HG03066 (cell line): ENCODE measurements around the gene UBAC2.
"Not testable (repeated sequence)": the region's sequence is repeated elsewhere in the genome, so short reads cannot be mapped to it uniquely, and the experiment has no call there.

Experiments used
- ATAC-seq: cut with Tn5 transposase; IDR thresholded peaks from one replicate; pipeline ENCODE4 v1.9.1; 2021; ENCODE audit warnings: low read depth; ENCODE audit not compliant: unreplicated experiment

The UBAC2 gene

DNA sequence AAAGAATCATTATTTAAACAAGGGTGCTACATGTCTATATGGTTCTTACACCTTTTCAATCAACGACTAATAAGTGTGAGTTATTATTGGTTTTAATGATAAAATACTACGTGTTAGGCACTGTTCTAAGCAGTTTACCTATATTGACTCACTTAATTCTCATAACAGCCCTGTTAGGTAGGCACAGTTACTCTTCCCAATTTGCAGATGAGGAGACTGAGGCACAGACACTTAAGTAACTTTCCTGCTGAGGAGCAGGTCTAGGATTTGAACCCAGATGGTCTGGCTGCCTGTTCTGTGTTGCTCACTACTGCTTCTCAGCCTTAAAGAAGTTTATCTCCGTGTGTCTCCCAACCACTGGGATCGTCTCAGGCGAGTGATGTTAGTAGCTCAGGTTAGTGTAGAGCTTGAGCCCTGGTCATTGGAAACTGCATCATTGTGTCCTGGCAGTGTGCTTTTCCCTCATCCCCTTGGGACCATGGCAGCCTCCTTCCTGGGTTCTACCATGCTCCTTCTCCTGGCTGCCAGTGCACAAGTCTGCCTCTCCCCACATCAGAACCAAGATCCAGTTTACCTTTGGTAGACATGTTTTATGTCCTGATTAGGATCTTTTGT is 10.9 kb downstream of the UBAC2 start:
- no peak for ATAC-seq

- ATAC-seq: peak; percentile 80
Measured at GRCh38 chr13:99214232-99214631, 13.6 kb downstream of the UBAC2 start.

GRCh38 chr13:99214731-99215130 is 14.1 kb downstream of the UBAC2 start:
- ATAC-seq: no peak

- ATAC-seq: no peak
Measured at GRCh38 chr13:99215184-99215830, 14.7 kb downstream of the UBAC2 start.

GRCh38 chr13:99217461-99218110 is 16.9 kb downstream of the UBAC2 start:
- no peak for ATAC-seq

- no peak for ATAC-seq
Measured at GRCh38 chr13:99218126-99218525, 17.5 kb downstream of the UBAC2 start.

GRCh38 chr13:99218545-99218944 is 17.9 kb downstream of the UBAC2 start:
- no peak for ATAC-seq

DNA sequence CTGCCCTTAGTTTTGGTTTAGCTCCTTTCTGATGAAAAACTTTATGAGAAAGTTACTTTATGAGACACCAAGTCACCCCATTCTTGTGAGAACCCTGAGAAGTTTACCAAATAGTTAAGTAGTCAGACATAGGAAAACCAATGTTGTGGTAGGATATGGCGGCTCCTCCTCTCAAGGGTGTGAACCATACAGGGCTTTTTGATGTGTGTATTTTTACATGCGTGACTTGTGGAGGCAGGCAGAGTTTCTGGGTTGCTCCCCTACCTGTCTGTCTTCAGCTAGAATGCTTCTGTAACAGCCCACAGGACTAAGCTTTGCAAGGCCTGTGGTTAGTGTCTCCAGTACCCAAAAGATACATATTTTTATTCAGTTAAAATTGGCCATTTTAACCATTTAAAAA is 18.3 kb downstream of the UBAC2 start:
- peak; percentile 74 for ATAC-seq

DNA sequence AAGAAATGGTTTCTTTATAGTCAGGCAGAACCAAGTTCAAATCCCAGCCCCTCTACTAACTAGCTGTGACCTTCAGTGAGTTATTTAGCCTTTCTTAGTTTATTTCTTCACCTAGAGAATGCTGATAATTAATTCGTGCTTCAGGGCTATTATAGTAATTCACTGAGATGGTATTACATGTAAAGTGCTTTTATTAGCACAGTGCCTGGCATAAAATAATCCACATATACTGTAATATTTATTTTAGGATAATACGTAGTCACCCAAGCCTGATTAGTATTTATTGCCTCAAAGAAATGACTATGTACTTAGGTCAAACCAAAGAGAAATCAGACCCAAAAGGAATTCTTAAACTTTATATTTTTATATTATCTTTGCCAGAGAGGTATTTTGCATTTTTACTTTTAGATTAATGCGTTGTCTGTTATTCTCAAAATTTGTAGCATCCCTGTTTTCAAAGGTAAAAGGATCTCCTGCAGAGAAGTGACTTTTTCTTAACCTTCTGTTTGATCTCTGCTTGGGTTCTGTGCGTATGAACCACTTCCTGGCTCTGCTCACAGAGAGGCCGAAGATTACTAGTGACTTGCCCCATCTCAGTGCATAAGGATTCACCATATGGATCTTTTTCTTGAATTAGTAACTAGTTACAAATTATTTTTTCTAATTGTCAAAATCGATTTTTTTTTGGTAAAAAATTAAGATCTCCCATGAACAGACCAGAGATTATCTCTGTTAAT is 19.7 kb downstream of the UBAC2 start:
- ATAC-seq: no peak

GRCh38 chr13:99221567-99222239 is 21.0 kb downstream of the UBAC2 start:
- no peak for ATAC-seq

DNA sequence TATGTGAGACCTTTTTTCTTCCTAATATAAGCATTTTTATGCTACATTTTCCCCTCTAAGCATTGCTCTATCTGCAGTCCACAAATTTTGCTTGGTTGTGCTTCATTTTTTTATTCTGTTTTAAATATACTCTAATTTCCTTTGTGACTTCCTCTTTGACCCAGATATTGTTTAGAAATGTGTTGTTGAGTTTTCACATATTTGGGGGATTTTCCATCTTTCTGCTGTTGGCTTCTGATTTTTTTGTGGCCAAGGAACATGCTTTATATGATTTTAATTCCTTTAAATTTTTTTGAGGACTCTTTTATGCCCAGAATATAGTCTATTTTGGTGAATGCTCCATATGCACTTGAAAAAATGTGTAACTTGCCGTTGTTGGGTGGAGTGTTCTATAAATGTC is 22.9 kb downstream of the UBAC2 start:
- ATAC-seq: no peak

DNA sequence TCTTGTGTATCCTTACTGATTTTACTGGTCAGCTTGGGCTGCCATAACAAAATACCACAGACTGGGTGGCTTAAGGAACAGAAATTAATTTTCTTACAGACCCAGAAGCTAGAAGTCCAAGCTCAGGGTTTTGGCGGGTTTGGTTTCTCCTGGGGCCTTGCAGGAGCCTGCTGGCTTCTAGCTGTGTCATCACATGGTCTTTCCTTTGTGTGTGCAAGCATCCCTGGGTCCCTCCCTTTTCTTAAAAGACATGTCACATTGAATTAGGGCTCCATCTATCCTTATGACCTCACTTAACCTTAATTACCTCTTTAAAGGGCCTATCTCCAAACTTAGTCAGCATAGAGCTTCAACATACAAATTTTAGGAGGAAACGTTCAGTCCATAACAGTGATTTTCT is 23.4 kb downstream of the UBAC2 start:
- no peak for ATAC-seq

DNA sequence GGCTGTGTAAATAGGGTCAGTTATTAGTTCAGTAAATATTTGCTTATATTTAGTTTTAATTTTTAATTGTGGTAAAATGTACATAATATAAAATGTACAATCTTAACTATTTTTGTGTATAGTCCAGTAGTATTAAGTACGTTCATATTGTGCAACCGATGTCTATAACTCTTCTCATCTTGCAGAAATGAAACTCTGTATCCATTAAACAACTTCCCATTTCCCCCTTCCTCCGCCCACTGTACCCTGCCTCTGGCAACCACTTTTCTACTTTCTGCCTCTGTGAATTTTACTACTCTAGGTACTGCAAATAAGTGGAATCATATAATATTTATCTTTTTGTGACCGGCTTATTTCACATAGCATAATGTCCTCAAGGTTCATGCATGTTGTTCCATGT is 24.4 kb downstream of the UBAC2 start:
- ATAC-seq: no peak

GRCh38 chr13:99226513-99226912 is 25.9 kb downstream of the UBAC2 start:
- no peak for ATAC-seq

DNA sequence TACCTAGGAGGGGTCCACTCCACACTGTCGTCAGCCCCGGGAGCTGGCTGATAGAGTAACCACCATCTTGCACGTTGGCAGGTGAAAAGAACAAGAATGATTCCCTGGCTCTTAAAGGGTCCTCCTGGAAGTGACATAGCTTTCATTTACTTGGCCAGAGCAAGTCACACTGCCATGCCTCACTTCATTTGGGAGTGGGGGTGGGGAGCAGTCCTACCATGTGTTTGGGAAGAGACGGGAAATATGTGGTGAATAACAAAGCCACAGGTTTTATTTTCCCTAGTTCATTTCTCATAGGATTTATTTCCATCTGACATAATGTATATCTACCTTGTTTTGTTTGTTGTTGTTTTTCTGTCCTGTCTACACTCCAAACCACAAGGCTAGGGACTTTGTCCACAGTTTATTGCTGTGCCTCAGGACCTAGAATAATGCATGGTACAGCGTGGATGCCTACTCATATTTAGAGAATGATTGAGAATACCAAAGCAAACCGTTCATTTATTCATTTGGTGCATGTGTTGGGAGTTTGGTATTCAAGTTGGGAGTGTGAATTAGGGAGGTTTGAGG is 26.8 kb downstream of the UBAC2 start:
- no peak for ATAC-seq

DNA sequence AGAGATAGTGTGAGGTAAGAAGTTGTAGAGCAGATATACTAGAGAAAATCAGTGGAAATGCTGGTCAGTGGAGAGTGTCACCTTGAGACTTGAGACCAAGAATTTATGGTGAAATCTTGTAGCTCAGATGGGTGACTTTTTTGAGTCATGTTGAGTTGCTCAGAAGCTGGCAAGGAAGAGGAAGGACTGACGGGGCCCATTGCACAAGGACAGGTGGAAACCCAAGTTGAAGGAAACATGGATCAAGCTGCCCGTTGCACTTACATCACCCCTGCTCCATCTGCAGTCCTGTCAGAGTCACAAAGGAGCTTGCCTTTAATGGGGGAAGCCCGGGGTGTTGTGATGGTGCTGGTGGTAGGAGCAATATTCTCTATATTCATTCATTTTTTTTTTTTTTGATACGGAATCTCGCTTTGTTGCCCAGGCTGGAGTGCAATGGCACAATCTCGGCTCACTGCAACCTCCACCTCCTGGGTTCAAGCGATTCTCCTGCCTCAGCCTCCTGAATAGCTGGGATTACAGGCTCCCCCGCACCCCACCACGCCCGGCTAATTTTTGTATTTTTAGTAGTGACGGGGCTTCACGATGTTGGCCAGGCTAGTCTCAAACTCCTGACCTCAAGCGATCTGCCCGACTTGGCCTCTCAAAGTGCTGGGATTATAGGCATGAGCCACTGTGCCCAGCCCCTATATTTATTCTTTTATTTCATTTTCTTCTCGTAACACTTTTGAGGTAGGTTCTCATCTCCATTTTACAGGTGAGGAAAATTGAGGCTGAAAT is 27.4 kb downstream of the UBAC2 start:
- no peak for ATAC-seq

GRCh38 chr13:99228737-99229691 is 28.4 kb downstream of the UBAC2 start:
- peak; percentile 80 for ATAC-seq

DNA sequence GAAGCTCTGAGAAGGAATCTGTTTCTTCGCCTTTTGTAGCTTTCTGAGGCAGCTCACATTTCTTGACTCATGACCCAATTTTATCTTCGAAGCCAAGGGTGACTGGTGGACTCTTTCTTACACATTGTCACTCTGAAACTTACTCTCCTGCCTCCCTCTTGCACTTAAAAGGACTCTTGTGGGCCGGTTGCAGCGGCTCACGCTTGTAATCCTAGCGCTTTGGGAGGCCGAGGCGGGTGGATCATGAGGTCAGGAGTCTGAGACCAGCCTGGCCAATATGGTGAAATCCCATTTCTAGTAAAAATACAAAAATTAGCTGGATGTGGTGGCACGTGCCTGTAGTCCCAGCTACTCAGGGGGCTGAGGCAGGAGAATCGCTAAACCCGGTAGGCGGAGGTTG is 29.9 kb downstream of the UBAC2 start:
- not testable (repeated sequence) for ATAC-seq

GRCh38 chr13:99230991-99231390 is 30.3 kb downstream of the UBAC2 start:
- ATAC-seq: no peak
